Measurements from ENCODE around the gene RNU5B-1. TPM values are rescaled to one million over a fixed set of nuclear protein-coding genes. Genes with fewer than 3 reads are reported as not detected.

Gene RNU5B-1
- total RNA-seq, 2 experiments from 2014 or later = 19.9 TPM; not detected in 1

DNA sequence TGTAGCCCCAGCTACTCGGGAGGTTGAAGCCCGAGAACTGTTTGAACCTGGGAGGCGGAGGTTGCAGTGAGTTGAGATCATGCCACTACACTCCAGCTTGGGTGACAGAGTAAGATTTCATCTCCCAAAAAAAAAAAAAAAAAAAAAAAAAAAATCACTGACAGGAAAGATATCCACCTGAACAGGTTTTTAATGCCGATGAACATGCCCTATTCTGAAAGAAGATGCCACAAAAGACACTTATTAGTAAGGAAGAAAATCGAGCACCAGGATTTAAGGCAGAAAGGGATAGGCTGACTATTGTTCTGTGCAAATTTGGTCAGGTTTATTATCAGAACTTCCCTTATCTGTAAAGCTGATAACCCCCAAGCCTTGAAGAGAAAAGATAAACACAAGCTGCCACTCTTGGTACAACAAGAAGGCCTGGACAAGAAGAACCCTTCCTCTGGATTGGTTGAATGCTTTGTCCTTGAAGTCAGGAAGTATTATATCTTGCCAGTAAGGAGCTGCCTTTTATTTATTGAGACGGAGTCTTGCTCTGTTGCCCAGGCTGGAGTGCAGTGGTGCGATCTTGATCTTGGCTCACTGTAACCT is 15.1 kb upstream of the RNU5B-1 start:
- ChIA-PET CTCF (interaction anchor here (1.0 to 1.4 kb wide), 2 partner anchors 8 to 11 kb away, joined by 3 to 5 read pairs; no protein-coding TSS in a partner anchor), POLR2A (interaction anchor here (0.6 to 3.1 kb wide), 3 partner anchors 16 to 226 kb away, joined by 3 to 22 read pairs (median 3); partner anchors contain the start of gene RNU5B-1)
- no peaks in the 10 kb centered on the region for H3K9me3 Mint-ChIP-seq (ENCODE audit: insufficient read depth)
- no peak overlapping the region for H3K4me3 Mint-ChIP-seq
- DNase-seq (no peak), ATAC-seq (no peak)
- no peaks in the 10 kb centered on the region for H3K27me3 Mint-ChIP-seq (ENCODE audit: low read depth)
- H3K27ac Mint-ChIP-seq = no peak overlapping the region
- peaks cover 36% of the 10 kb centered on the region for H3K4me1 Mint-ChIP-seq (ENCODE audit: low read depth)
- H3K36me3 Mint-ChIP-seq (ENCODE audit: low read depth) = no peaks in the 10 kb centered on the region

DNA sequence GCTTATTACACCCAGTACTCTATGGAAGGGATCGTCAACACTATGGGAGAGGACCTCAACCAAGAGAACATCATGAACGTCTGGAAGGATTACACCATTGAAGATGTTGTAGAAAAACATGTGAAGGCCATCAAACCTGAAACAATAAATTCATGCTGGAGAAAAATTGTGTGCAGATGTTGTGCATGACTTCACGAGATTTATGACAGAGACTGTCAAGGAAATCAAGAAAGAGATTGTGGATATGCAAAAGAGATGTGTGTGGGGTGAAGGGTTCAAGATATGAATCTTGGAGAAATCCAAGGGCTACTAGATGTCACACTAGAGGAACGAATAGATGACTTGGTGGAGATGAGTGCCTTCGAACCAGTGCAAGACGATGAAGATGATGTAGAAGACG is 14.2 kb upstream of the RNU5B-1 start:
- peaks cover 42% of the 10 kb centered on the region for H3K4me1 Mint-ChIP-seq (ENCODE audit: low read depth)
- H3K9me3 Mint-ChIP-seq (ENCODE audit: insufficient read depth) = no peaks in the 10 kb centered on the region
- DNase-seq = no peak
- ChIA-PET CTCF (interaction anchor here (1.4 kb wide), 1 partner anchor 8 kb away, joined by 5 read pairs; no protein-coding TSS in a partner anchor), POLR2A (interaction anchor here (1.0 to 3.1 kb wide), 2 partner anchors 15 to 18 kb away, joined by 3 to 22 read pairs; partner anchors contain the start of gene RNU5B-1)
- no peaks in the 10 kb centered on the region for H3K27me3 Mint-ChIP-seq (ENCODE audit: low read depth)
- ATAC-seq = no peak
- H3K27ac Mint-ChIP-seq = no peak overlapping the region
- H3K4me3 Mint-ChIP-seq = no peak overlapping the region
- no peaks in the 10 kb centered on the region for H3K36me3 Mint-ChIP-seq (ENCODE audit: low read depth)

DNA sequence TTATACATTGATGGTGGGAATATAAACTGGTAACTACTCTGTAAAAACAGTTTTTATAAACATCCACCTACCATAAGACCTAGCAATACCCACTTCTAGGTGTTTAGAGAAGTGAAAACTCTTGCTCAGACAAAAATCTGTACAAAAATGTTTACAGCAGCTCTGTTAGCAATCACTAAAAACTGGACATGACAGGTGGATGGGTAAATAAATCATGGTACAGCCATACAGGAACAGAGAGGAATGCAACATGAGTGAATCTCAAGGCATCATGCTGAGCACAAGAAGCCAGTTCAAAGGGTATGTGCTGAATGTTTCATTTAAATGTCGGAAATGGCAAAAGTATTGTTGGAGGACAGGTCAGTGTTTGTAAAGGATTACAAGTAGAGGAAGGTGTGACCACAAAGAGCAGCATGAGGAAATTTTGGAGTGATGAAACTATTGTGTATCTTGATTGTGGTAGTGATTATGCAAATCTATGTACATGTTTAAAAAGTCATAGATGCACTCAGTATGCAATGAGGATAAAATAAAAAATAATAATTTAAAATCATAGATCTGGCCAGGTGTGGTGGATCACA is 11.4 kb upstream of the RNU5B-1 start:
- POLR2A ChIA-PET = interaction anchor here (2.2 kb wide), 1 partner anchor 12 kb away, joined by 16 read pairs; the partner anchor contains the start of gene RNU5B-1
- no peak for ATAC-seq

DNA sequence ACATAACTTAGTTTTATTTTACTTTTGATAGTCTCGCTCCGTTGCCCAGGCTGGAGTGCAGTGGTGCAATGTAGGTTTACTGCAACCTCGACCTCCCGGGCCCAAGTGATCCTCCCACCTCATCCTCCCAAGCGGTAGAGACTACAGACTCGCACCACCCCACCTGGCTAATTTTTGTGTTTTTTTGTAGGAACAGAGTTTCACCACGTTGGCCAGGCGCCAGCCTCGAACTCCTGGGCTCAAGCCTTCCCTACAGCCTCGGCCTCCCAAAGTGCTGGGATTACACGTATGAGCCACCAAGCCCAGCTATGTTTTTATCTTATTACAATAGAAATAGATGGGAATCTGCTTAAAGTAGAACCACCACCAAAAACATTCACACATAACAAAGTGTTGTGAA is 5.7 kb upstream of the RNU5B-1 start:
- Mint-ChIP-seq H3K27ac (peak overlapping the region; percentile 88), H3K9me3 (ENCODE audit: insufficient read depth) (no peaks in the 10 kb centered on the region), H3K4me3 (peak overlapping the region; percentile 79), H3K27me3 (ENCODE audit: low read depth) (no peaks in the 10 kb centered on the region), H3K36me3 (ENCODE audit: low read depth) (peaks cover 7% of the 10 kb centered on the region), H3K4me1 (ENCODE audit: low read depth) (peaks cover 56% of the 10 kb centered on the region)
- POLR2A ChIA-PET = interaction anchor here (1.3 kb wide), 1 partner anchor 114 kb away, joined by 3 read pairs; no protein-coding TSS in a partner anchor
- CTCF ChIA-PET = interaction anchor here (1.8 to 1.9 kb wide), 2 partner anchors 12 to 113 kb away, joined by 22 to 29 read pairs; partner anchors contain the start of genes CLPX and PARP16
- DNase-seq (no peak), ATAC-seq (no peak)

More for the DNA sequence above, 11.4 kb upstream of the RNU5B-1 start:
- DNase-seq = no peak
- Mint-ChIP-seq H3K4me1 (ENCODE audit: low read depth) (peaks cover 41% of the 10 kb centered on the region), H3K27ac (peak overlapping the region; percentile 20), H3K9me3 (ENCODE audit: insufficient read depth) (no peaks in the 10 kb centered on the region), H3K36me3 (ENCODE audit: low read depth) (peaks cover 4% of the 10 kb centered on the region), H3K4me3 (no peak overlapping the region), H3K27me3 (ENCODE audit: low read depth) (no peaks in the 10 kb centered on the region)
- CTCF ChIA-PET = no interaction called here

DNA sequence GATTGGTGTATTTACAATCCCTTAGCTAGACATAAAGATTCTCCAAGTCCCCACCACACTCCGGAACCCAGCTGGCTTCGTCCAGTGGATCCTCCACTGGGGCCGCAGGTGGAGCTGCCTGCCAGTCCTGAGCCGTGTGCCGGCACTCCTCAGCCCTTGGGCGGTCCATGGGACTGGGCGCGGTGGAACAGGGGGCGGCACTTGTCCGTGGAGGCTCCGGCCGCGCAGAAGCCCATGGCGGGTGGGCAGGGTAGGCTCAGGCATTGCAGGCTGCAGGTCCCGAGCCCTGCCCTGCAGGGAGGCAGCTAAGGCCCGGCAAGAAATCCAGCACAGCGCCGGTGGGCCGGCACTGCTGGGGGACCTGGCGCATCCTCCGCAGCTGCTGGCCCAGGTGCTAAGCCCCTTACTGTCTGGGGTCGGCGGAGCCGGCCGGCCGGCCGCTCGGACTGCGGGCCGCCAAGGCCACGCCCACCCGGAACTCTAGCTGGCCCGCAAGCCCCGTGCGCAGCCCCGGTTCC is 3.5 kb upstream of the RNU5B-1 start:
- DNase-seq (no peak), ATAC-seq (no peak)
- peaks cover 60% of the 10 kb centered on the region for H3K4me1 Mint-ChIP-seq (ENCODE audit: low read depth)
- H3K27me3 Mint-ChIP-seq (ENCODE audit: low read depth) = no peaks in the 10 kb centered on the region
- peak overlapping the region; percentile 92 for H3K27ac Mint-ChIP-seq
- H3K9me3 Mint-ChIP-seq (ENCODE audit: insufficient read depth) = no peaks in the 10 kb centered on the region
- no peak overlapping the region for H3K4me3 Mint-ChIP-seq
- peaks cover 7% of the 10 kb centered on the region for H3K36me3 Mint-ChIP-seq (ENCODE audit: low read depth)
- ChIA-PET CTCF (interaction anchor here (1.0 to 2.0 kb wide), 5 partner anchors 14 to 267 kb away, joined by 3 to 9 read pairs (median 4); partner anchors contain the start of gene PARP16), POLR2A (interaction anchor here (0.9 to 2.9 kb wide), 7 partner anchors 14 to 267 kb away, joined by 3 to 42 read pairs (median 5); partner anchors contain the start of genes CLPX and PARP16)

DNA sequence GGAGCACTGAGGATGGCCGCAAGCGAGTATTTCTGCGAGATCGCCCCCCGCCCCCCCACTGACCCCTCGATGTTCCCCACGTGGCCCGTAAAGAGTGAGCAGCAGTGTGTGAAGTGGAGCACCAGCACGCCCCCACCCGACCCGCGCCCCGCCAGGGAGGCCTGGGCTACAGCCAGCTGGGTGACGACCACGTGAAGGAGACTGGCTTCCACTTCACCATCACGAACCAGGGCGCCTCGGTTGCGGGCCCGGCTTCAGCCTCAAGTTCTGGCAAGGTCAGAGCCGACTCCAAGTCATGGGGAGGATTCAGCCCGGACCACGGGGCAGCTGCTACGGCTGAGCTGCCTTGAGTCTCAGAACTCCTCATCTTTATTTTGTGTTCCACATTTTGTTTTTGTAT is 2.4 kb upstream of the RNU5B-1 start:
- ATAC-seq (no peak), DNase-seq (no peak)
- peaks cover 62% of the 10 kb centered on the region for H3K4me1 Mint-ChIP-seq (ENCODE audit: low read depth)
- H3K27ac Mint-ChIP-seq = no peak overlapping the region
- no peaks in the 10 kb centered on the region for H3K9me3 Mint-ChIP-seq (ENCODE audit: insufficient read depth)
- no peak overlapping the region for H3K4me3 Mint-ChIP-seq
- peaks cover 2% of the 10 kb centered on the region for H3K36me3 Mint-ChIP-seq (ENCODE audit: low read depth)
- H3K27me3 Mint-ChIP-seq (ENCODE audit: low read depth) = no peaks in the 10 kb centered on the region
- CTCF ChIA-PET = no interaction called here
- POLR2A ChIA-PET = interaction anchor here (2.9 kb wide), 1 partner anchor 15 kb away, joined by 42 read pairs; the partner anchor contains the start of gene PARP16

DNA sequence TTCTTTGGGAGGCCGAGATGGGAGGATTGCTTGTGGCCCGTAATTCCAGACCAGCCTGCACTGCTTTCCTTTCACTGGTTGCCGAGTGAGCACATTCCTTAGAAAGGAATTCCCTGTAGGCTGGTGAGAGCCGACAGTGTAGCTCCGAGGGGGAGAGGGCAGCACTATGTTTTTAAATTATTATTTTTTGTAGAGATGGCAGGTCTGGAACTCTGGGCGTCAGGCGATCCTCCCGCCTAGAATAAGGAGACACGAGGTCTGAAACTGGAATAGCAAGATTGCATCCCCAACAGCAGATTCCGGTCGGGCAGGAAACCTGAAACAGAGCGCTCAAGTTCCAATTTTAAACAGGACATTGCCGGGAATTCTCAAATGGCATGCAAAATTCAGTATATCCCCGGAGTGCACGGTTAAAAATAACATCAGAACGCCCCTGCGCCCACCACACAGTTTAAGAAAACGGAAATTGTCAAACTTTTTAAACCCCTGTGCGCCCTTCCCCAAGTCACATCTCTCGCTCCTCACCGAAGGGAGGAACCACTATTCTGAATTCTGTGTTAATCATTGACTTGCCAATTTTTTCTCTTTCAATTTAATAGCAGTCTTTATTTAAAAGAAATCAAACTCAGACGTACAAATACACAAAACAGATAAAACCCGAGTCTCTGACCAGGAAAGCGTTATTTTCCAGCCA is 643 bp upstream of the RNU5B-1 start:
- no peak for ATAC-seq
- POLR2A ChIA-PET = interaction anchor here (0.8 to 3.2 kb wide), 49 partner anchors 7 to 584 kb away, joined by 3 to 115 read pairs (median 5); partner anchors contain the start of genes CLPX, DENND4A, DPP8 and HACD3
- Mint-ChIP-seq H3K4me3 (peak overlapping the region; percentile 92), H3K27ac (peak overlapping the region; percentile 95), H3K4me1 (ENCODE audit: low read depth) (peaks cover 47% of the 10 kb centered on the region), H3K27me3 (ENCODE audit: low read depth) (no peaks in the 10 kb centered on the region), H3K9me3 (ENCODE audit: insufficient read depth) (no peaks in the 10 kb centered on the region), H3K36me3 (ENCODE audit: low read depth) (peaks cover 2% of the 10 kb centered on the region)
- CTCF ChIA-PET = interaction anchor here (0.9 to 2.4 kb wide), 9 partner anchors 13 to 410 kb away, joined by 3 to 11 read pairs (median 4); partner anchors contain the start of gene PARP16
- no peak for DNase-seq

DNA sequence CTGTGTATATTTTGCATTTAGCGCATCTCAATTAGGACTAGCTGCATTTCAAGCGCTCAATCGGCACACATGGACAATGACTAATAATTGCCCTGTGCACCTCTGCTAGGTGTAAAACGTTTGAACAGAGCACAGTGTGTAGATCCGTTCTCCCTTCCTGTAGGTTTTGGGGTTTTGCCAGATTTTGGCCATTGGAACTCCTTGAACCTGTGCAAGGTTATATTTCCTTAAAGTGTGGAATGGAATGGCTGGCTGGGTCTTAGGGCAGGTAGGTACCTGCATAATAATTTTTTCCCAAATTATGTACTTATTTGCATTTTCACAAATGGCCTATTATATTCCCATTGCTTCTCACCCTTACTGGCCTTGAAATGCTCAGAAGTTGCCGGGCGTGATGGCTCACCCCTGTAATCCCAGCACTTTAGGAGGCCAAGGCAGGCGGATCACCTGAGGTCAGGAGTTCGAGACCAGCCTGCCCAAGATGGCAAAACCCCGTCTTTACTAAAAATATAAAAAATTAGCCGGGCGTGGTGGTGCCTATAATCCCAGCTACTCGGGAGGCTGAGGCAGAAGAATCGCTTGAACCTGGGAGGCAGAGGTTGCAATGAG is 777 bp downstream of the RNU5B-1 start:
- peak; percentile 72 for ATAC-seq

DNA sequence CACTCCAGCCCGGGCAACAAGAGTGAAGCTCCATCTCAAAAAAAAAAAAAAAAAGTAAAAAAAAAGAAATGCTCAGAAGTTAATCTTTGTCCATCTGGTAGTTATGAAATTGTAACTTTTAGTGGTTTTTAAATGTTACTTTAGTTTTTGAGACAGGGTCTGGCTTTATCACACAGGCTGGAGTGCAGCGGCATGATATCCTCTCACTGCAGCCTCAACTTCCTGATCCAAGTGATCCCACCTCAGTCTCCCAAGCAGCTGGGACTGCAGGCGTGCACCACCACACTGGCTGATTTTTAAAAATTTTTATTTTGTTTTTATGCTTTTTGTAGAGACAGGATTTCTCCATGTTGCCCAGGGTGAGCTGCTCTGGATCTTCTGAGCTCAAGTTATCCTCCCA is 1.3 kb downstream of the RNU5B-1 start:
- Mint-ChIP-seq H3K27ac (no peak overlapping the region), H3K27me3 (ENCODE audit: low read depth) (no peaks in the 10 kb centered on the region), H3K4me3 (no peak overlapping the region), H3K36me3 (ENCODE audit: low read depth) (no peaks in the 10 kb centered on the region), H3K4me1 (ENCODE audit: low read depth) (peaks cover 30% of the 10 kb centered on the region), H3K9me3 (ENCODE audit: insufficient read depth) (no peaks in the 10 kb centered on the region)
- DNase-seq (no peak), ATAC-seq (peak; percentile 0)
- ChIA-PET CTCF (interaction anchor here (1.0 to 2.4 kb wide), 4 partner anchors 9 to 79 kb away, joined by 3 to 9 read pairs (median 4); no protein-coding TSS in a partner anchor), POLR2A (interaction anchor here (0.7 to 3.2 kb wide), 7 partner anchors 9 to 172 kb away, joined by 3 to 115 read pairs (median 5); partner anchors contain the start of genes PARP16 and PDCD7)

More for the DNA sequence above, 777 bp downstream of the RNU5B-1 start:
- H3K36me3 Mint-ChIP-seq (ENCODE audit: low read depth) = peaks cover 2% of the 10 kb centered on the region
- no peaks in the 10 kb centered on the region for H3K27me3 Mint-ChIP-seq (ENCODE audit: low read depth)
- H3K9me3 Mint-ChIP-seq (ENCODE audit: insufficient read depth) = no peaks in the 10 kb centered on the region
- H3K4me1 Mint-ChIP-seq (ENCODE audit: low read depth) = peaks cover 35% of the 10 kb centered on the region
- POLR2A ChIA-PET = interaction anchor here (0.6 to 3.2 kb wide), 73 partner anchors 8 to 1436 kb away, joined by 3 to 115 read pairs (median 5); partner anchors contain the start of genes CLPX, DENND4A, DPP8 and HACD3
- H3K4me3 Mint-ChIP-seq = peak overlapping the region; percentile 92
- CTCF ChIA-PET = interaction anchor here (0.6 to 2.4 kb wide), 15 partner anchors 10 to 411 kb away, joined by 3 to 11 read pairs (median 4); partner anchors contain the start of gene PARP16
- DNase-seq = no peak
- H3K27ac Mint-ChIP-seq = peak overlapping the region; percentile 95

DNA sequence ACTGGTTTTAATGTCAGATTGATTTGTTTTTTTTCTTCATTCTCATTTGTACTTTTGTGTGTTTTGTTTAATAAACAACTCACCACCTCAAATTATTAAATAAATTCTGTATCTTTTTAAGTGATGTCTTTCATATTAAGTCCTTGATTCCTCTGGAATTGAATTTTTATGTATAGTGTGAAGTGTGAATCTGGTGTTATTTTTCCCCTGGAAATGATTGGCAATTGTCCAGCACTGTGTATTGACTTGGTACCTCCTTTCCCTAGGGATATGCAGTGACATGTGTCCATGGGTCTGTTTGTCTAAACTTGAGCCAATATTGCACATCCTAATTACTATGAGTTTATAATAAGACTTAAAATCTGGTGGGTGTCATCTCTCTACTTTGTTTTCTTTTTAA is 2.1 kb downstream of the RNU5B-1 start:
- CTCF ChIA-PET = interaction anchor here (1.0 to 2.4 kb wide), 2 partner anchors 11 to 21 kb away, joined by 3 to 9 read pairs; no protein-coding TSS in a partner anchor
- DNase-seq (no peak), ATAC-seq (no peak)
- H3K4me1 Mint-ChIP-seq (ENCODE audit: low read depth) = peaks cover 30% of the 10 kb centered on the region
- no peaks in the 10 kb centered on the region for H3K27me3 Mint-ChIP-seq (ENCODE audit: low read depth)
- H3K4me3 Mint-ChIP-seq = no peak overlapping the region
- no peaks in the 10 kb centered on the region for H3K36me3 Mint-ChIP-seq (ENCODE audit: low read depth)
- POLR2A ChIA-PET = interaction anchor here (0.7 to 1.1 kb wide), 3 partner anchors 36 to 173 kb away, joined by 3 to 5 read pairs (median 3); partner anchors contain the start of gene PDCD7
- no peaks in the 10 kb centered on the region for H3K9me3 Mint-ChIP-seq (ENCODE audit: insufficient read depth)
- H3K27ac Mint-ChIP-seq = no peak overlapping the region

All from activated CD8-positive, alpha-beta T cell treated with anti-CD3 and anti-CD28 coated beads, Interleukin-2, amount 10 ng/mL, durations not matched to agents 7 days and 5 days (primary cell).